ENCODE results near the gene CCDC71L.
"Not testable (repeated sequence)": the region's sequence is repeated elsewhere in the genome, so short reads cannot be mapped to it uniquely, and the experiment has no call there.

Gene CCDC71L

GRCh38 chr7:106660862-106661720 lies at the start of gene CCDC71L:
Gene CCDC71L (minus strand): TSS chr7:106661158. CDS start chr7:106660896, 262 bp downstream.
- peak; percentile 91 for DNase-seq (ENCODE audit: low spot score)

DNA sequence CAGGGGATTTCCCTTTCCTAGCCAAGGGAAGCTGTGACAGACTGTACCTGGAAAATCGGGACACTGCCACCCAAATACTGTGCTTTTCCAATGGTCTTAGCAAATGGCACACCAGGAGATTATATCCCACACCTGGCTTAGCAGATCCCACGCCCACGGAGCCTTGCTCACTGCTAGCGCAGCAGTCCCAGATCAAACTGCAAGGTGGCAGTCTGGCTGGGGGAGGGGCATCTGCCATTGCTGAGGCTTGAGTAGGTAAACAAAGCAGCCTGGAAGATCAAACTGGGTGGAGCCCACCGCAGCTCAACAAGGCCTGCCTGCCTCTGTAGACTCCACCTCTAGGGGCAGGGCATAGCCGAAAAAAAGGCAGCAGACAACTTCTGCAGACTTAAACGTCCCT lies 48.6 kb upstream of the CCDC71L start:
- not testable (repeated sequence) for DNase-seq (ENCODE audit: low spot score)

- DNase-seq (ENCODE audit: low spot score), result no peak
These were observed 43.3 kb upstream of the CCDC71L start for GRCh38 chr7:106704000-106704840.

DNA sequence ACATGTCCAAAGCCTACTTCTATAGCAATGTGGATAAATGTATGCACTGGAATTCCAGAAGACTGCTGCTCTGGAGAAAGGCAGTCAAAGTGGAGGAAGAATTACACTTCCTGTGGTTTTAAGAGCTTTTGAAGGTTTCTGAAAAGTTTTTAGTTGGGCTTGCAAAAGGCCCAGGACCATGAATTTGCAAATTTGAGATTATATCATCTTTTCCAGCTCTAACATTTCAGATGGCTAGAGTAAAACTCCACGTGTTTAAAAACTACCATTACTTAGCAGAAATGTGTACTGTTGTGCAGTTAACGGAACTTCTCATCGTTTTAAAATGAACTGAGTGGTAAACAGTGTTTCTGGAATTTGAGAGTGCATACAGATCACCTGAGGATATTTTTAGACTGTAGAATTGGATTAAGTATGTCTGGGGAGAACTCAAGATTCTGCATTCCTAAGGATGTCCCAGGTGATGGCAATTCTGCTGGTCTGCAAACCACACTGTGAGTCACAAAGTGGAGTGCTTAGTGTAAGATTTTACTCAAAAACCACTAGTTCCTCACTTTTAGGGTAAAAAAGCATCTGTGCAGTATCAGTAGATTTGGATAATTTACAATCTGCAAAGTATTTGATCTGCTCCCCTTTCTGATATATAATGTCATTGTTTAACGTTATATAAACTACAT lies 32.9 kb upstream of the CCDC71L start:
- no peak for DNase-seq (ENCODE audit: low spot score)

DNA sequence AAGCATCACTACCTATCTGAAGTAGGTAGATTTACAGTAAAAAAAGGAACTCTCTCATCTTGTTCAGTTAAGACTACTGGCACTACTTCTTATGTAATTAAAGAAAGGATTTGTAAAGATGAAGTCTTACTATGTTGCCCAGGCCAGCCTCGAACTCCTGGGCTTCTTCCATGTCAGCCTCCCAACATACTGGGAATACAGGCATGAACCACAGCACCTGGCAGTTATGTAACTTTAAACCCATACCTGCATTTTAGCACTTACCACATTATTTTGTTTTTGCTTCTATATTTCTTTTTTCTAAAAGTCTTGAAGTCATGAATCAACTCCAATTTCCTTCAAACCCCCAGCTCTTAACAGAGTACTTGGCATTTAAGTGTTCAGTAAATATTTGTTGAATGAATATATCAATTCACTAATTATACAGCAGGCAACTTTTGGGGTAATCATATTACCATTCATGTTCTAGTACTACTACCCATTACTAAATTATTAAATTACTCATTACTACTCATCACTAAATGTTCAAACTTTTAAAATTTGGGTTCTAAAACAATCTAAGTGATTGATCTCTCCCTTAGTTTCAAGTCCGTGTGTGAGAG lies 31.6 kb upstream of the CCDC71L start:
- DNase-seq (ENCODE audit: low spot score), result no peak

GRCh38 chr7:106688161-106688560 lies 27.2 kb upstream of the CCDC71L start:
- DNase-seq (ENCODE audit: low spot score), result not testable (repeated sequence)

- no peak for DNase-seq (ENCODE audit: low spot score)
These were observed 23.0 kb upstream of the CCDC71L start for GRCh38 chr7:106683941-106684340.

GRCh38 chr7:106681815-106682495 lies 21.0 kb upstream of the CCDC71L start:
- no peak for DNase-seq (ENCODE audit: low spot score)

GRCh38 chr7:106679153-106679931 lies 18.4 kb upstream of the CCDC71L start:
- DNase-seq (ENCODE audit: low spot score), result no peak

DNA sequence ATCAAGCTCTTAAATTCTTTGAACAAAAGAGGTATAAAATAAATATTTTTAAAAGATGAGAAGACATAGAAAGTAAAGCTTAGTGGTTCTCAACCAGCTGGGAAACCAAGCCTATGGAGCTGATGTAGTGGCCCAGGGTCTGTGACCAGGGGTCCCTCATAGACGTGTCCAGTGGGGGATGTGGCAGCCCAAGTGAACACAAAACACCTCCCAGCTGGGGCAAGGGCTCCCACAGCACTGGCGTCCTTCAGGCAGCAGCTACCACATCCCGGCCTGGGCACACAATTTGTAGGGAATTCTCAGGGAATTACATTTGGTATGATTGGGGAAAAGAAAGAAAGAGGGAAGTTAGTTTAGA lies 17.8 kb upstream of the CCDC71L start:
- no peak for DNase-seq (ENCODE audit: low spot score)

DNA sequence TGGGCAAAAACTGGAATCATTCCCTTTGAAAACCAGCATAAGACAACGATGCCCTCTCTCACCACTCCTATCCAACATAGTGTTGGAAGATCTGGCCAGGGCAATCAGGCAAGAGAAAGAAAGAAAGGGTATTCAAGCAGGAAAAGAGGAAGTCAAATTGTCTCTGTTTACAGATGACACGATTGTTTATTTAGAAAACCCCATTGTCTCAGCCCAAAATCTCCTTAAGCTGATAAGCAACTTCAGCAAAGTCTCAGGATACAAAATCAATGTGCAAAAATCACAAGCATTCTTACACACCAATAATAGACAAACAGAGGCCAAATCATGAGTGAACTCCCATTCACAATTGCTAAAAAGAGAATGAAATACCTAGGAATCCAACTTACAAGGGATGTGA lies 15.5 kb upstream of the CCDC71L start:
- not testable (repeated sequence) for DNase-seq (ENCODE audit: low spot score)

DNA sequence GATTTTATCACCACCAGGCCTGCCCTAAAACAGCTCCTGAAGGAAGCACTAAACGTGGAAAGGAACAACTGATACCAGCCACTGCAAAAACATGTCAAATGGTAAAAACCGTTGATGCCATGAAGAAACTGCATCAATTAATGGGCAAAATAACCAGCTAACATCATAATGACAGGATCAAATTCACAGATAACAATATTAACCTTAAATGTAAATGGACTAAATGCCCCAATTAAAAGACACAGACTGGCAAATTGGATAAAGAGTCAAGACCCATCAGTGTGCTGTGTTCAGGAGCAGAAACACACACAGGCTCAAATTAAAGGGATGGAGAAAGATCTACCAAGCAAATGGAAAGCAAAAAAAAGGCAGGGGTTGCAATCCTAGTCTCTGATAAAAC lies 12.7 kb upstream of the CCDC71L start:
- DNase-seq (ENCODE audit: low spot score), result not testable (repeated sequence)

- DNase-seq (ENCODE audit: low spot score), result not testable (repeated sequence)
These were observed 11.0 kb upstream of the CCDC71L start for GRCh38 chr7:106671930-106672329.

GRCh38 chr7:106671160-106671559 lies 10.2 kb upstream of the CCDC71L start:
- no peak for DNase-seq (ENCODE audit: low spot score)

DNA sequence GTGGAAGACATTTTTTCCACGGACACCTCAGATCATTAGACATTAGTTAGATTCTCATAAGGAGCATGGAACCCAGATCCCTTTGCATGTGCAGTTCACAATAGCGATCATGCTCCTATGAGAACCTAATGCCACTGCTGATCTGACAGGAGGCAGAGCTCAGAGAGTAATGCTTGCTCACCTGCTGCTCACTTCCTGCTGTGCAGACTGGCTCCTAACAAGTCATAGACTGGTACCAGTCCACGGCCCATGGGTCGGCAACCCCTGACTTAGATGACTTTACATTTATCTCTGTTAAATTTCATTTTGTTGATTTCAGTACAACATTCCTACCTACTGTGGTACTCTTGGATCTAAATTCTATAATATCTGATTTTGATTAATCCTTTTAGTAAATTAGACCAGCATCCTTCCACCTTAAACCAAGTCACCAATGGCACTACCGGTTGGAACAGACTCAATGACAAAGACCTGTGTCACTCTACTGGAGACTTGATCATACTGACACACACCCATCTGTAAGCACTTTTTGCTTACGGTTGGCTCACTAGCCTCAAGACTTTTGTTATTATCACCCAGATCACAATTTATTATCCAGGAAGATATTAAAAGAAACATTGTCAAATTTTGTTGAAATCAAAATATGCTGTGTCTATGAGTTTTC lies 8.0 kb upstream of the CCDC71L start:
- DNase-seq (ENCODE audit: low spot score), result peak; percentile 79

DNA sequence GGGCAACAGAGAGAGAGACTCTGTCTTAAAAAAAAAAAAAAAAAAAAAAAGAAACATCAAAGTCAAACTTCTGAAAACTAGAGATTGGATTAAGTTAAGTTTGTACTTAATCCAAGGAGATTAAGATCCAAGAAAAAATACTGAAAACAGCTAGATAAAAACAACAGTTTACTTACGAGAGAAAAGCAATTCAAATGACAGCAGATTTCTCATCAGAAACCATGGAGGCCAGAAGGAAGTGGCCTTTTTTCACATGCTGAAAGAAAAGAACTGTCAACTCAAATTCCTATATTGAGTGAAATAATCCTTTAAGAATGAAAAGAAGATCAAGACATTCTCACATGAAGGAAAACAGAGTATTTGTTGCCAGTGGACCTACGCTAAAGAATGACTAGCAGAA lies 5.4 kb upstream of the CCDC71L start:
- no peak for DNase-seq (ENCODE audit: low spot score)

- DNase-seq (ENCODE audit: low spot score), result no peak
These were observed 3.4 kb upstream of the CCDC71L start for GRCh38 chr7:106664343-106664742.

DNA sequence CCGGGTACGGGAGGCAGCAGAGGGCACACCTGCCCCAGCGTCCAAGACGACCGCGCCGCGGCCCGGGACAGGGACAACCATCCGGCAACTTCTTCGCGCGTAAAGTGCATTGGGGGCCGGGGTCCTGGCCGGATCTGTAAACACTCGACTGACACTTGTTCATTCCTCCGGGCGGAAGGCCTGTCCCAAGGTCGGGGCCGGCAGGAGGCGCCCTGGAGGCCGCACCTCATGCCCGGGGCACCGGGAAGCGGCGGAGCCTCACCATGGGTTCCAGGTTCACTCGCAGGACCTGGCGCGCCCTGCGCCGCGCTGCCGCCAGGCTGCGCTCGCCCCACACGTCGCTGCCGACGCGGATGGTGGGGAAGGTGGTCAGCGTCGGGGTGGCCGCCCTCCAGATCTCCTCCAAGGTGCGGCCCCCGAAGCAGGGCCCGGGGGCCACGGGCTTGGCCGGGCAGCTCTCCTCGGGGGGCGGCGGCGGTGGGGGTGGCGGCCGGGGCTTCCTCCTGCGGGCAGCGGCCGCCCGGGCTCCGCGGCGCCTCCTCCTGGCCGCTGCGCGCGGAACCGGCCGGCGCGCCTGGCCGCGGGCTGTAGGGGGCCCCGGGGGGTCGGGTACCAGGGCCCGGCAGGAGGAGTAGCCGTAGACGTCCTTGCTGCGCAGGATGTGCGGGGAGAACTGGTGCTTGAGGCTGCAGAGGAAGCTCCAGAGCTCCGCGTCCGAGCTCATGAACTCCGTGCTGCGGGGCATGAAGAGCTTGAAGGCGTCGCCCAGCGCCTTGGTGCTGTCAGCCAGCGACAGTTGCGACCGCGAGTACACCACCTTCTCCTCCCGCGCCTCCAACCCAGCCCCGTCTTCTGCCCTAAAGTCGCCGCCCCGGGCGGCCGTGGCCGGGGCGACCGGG lies 746 bp downstream of the CCDC71L start:
- DNase-seq (ENCODE audit: low spot score), result peak; percentile 86
